CD4-positive, CD25-positive, alpha-beta regulatory T cell (primary cell): ENCODE data around the gene MYO1A. TPM values are rescaled to one million over a fixed set of nuclear protein-coding genes. Genes with fewer than 3 reads are reported as not detected.

Experiments
- ATAC-seq, 2 donors: fragments of 150-1000 bp; cut with Tn5 transposase; one replicate each; pipeline ENCODE4 v1.10.0; 2021; ENCODE audit warnings: low read depth in 2 of 2, moderate number of reproducible peaks in 2 of 2, moderate library complexity in 1 of 2
- DNase-seq, 3 donors: peaks; one replicate each; pipeline versions ENCODE4 v3.0.0 to v3.0.0-alpha.2; 2012 to 2022; ENCODE audit warnings: mixed read lengths in 1 of 3
- H3K27ac ChIP-seq: one replicate; pipeline ENCODE4 v1.7.0; 2013; ENCODE audit warnings: mild to moderate bottlenecking, low read length; ENCODE audit not compliant: insufficient read depth, poor library complexity, severe bottlenecking
- H3K27me3 ChIP-seq: one replicate; pipeline ENCODE4 v1.7.0; 2013; ENCODE audit warnings: low read length; ENCODE audit not compliant: control insufficient read depth, insufficient read depth
- H3K36me3 ChIP-seq: one replicate; pipeline ENCODE4 v1.7.0; 2013; ENCODE audit warnings: mild to moderate bottlenecking, low read length, moderate library complexity; ENCODE audit not compliant: control insufficient read depth, insufficient read depth
- H3K4me1 ChIP-seq: 2 replicates; pipeline ENCODE4 v1.7.0; 2013; ENCODE audit warnings: mild to moderate bottlenecking, low read length; ENCODE audit not compliant: insufficient read depth, control insufficient read depth, poor library complexity, severe bottlenecking
- H3K4me3 ChIP-seq: one replicate; pipeline ENCODE4 v1.7.0; 2013; ENCODE audit warnings: low read depth, mild to moderate bottlenecking, low read length, moderate library complexity
- H3K9me3 ChIP-seq, 2 experiments: 1 replicate in 1 of 2; 2 replicates in 1 of 2; pipeline ENCODE4 v1.7.0; 2013; ENCODE audit warnings: low read length in 2 of 2, mild to moderate bottlenecking in 1 of 2, moderate library complexity in 1 of 2; ENCODE audit not compliant: control insufficient read depth in 2 of 2
- H3K27ac Mint-ChIP-seq, 3 donors: one replicate each; pipeline ENCODE4 v1.8.0; 2020 to 2022; ENCODE audit warnings: mild to moderate bottlenecking in 3 of 3, mixed read lengths in 3 of 3, moderate library complexity in 2 of 3
- H3K27me3 Mint-ChIP-seq: one replicate; pipeline ENCODE4 v1.8.0; 2022; ENCODE audit warnings: mild to moderate bottlenecking, mixed read lengths
- H3K36me3 Mint-ChIP-seq: one replicate; pipeline ENCODE4 v1.8.0; 2020; ENCODE audit warnings: mixed read lengths
- H3K4me1 Mint-ChIP-seq, 4 donors: one replicate each; pipeline ENCODE4 v1.8.0; 2020 to 2022; ENCODE audit warnings: mixed read lengths in 4 of 4, mild to moderate bottlenecking in 1 of 4
- H3K4me3 Mint-ChIP-seq, 4 donors: one replicate each; pipeline ENCODE4 v1.8.0; 2020 to 2022; ENCODE audit warnings: mild to moderate bottlenecking in 4 of 4, mixed read lengths in 4 of 4, moderate library complexity in 3 of 4
- H3K9me3 Mint-ChIP-seq, 7 donors: one replicate each; pipeline ENCODE4 v1.8.0; 2020 to 2022; ENCODE audit warnings: mixed read lengths in 7 of 7, mild to moderate bottlenecking in 3 of 7, moderate library complexity in 2 of 7
- polyA plus RNA-seq, 4 donors: library from polyadenylated mRNA; unstranded; fragments of 300-500 nt; fragmentation: Illumina TruSeq; gene quantifications; one replicate each; pipeline ENCODE4 v1.2.3, GENCODE V29; 2021
- total RNA-seq: library from RNA; stranded (reverse); gene quantifications from one replicate; pipeline ENCODE4 v1.2.3, GENCODE V29; 2022

MYO1A gene
- total and polyA plus RNA-seq, 5 donors from 2014 or later = 0.32 to 0.38 TPM; not detected in 3

GRCh38 chr12:57008178-57008577, 41.8 kb downstream of the MYO1A start:
- Histone ChIP-seq H3K27me3 (no peaks in the 10 kb centered on the region), H3K4me1 (peaks cover 22% of the 10 kb centered on the region), H3K27ac (no peak overlapping the region), H3K4me3 (no peak overlapping the region), H3K36me3 (peaks cover 14% of the 10 kb centered on the region), H3K9me3 (no peaks in the 10 kb centered on the region)
- DNase-seq (peak in 2 of 3 donors; percentile 64 to 82), ATAC-seq (peak; percentile 40 to 45)
- peak overlapping the region in 2 of 3 donors; percentile 16 to 96 for H3K27ac Mint-ChIP-seq
- H3K9me3 Mint-ChIP-seq = no peaks in the 10 kb centered on the region
- H3K36me3 Mint-ChIP-seq = peaks cover 12% of the 10 kb centered on the region
- H3K27me3 Mint-ChIP-seq = peaks cover 4% of the 10 kb centered on the region
- H3K4me3 Mint-ChIP-seq = peak overlapping the region; percentile 74 to 98 (median 78)
- H3K4me1 Mint-ChIP-seq = peaks cover 22 to 72% (median 27%) of the 10 kb centered on the region in 4 donors

GRCh38 chr12:57006809-57007475, 43.0 kb downstream of the MYO1A start:
- no peak for ATAC-seq
- peak in 1 of 3 donors; percentile 18 for DNase-seq

DNA sequence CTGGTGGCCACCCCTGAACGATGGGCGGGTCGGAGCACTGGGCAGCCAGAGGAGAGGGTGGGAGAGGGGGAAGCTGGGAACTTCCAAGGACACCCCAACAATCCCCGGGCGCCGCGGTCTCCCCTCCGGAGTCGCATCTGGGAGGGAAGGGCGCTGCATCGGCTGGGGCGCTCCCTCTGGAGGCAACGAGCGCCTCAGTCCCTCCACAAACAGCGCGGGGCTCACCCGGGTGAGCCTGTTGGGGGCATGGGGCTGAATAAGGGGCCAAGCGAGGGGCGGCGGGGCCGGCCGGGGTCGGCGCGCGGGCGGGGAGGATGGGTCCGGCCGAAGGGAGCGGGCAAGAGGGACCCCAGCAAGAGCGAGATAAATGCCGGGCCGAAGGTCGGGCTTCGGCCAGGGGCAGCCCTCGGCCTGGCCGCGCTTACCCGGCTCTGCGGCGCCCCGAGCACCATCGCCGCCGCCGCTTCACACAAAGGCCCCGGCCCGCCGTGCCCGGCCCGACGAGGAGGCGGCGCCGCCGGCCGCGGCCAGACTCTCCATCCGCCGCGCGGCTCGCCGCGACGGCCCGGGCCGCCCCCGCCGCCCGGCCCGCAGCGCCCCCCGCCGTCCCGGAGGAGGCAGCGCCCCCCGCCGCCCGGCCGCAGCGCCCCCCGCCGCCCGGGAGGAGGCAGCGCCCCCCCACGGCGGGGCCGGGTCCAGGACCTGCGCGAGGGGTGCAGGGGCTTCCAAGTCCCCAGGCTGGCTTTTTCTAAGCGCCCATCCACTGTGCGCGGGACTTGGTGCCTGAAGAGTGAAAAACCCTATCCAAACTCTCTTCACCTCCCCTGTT, 43.7 kb downstream of the MYO1A start, which contains the start of gene ZBTB39:
TSS of gene ZBTB39 (minus strand) at position 567 of the 829 bp plus-strand sequence. CDS start 1,629 bp downstream, outside the sequence.
- Histone ChIP-seq H3K9me3 (no peaks in the 10 kb centered on the region), H3K36me3 (peaks cover 24% of the 10 kb centered on the region), H3K27ac (peak within 1 kb of the TSS; percentile 56), H3K4me3 (peak within 1 kb of the TSS; percentile 71), H3K4me1 (peaks cover 27% of the 10 kb centered on the region), H3K27me3 (no peaks in the 10 kb centered on the region)
- Mint-ChIP-seq H3K9me3 (no peaks in the 10 kb centered on the region), H3K27ac (peak within 1 kb of the TSS; percentile 85 to 96 (median 95)), H3K36me3 (peaks cover 25% of the 10 kb centered on the region), H3K27me3 (peaks cover 4% of the 10 kb centered on the region), H3K4me3 (peak within 1 kb of the TSS; percentile 93 to 98 (median 96)), H3K4me1 (peaks cover 17 to 70% (median 24%) of the 10 kb centered on the region in 4 donors)
- peak; percentile 54 to 66 (median 63) for DNase-seq
- peak; percentile 84 to 87 for ATAC-seq

More at GRCh38 chr12:57006809-57007475, 43.0 kb downstream of the MYO1A start:
- Histone ChIP-seq H3K36me3 (peaks cover 24% of the 10 kb centered on the region), H3K9me3 (no peaks in the 10 kb centered on the region), H3K4me1 (peaks cover 22% of the 10 kb centered on the region), H3K27me3 (no peaks in the 10 kb centered on the region), H3K4me3 (peak overlapping the region; percentile 47), H3K27ac (peak overlapping the region; percentile 53)
- Mint-ChIP-seq H3K27me3 (peaks cover 4% of the 10 kb centered on the region), H3K9me3 (no peaks in the 10 kb centered on the region), H3K36me3 (peaks cover 21% of the 10 kb centered on the region), H3K27ac (peak overlapping the region; percentile 84 to 96 (median 95)), H3K4me1 (peaks cover 22 to 70% (median 27%) of the 10 kb centered on the region in 4 donors), H3K4me3 (peak overlapping the region; percentile 90 to 98 (median 94))

GRCh38 chr12:57004651-57005050, 45.3 kb downstream of the MYO1A start:
- peaks cover 25% of the 10 kb centered on the region for H3K36me3 Mint-ChIP-seq
- no peaks in the 10 kb centered on the region for H3K9me3 ChIP-seq

DNA sequence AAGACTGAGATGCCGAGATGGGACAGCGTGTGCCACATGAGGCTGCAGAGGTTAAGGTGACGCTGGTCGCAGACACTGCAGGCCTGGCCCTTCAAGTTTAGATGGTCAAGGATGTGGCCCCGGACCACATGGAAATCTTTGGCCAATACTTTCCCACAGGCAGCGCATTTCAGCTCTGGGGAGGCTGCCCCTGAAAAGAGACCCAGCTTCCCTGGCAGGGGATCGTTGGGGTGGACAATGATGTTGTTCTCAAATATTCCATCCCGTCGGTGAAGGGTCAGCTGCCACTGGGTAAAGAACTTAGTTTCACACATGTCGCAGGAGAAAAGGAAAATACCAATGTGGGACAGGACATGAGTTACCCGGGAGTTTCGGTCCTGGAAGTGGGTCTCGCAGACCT, 46.5 kb downstream of the MYO1A start:
- Mint-ChIP-seq H3K27ac (no peak overlapping the region), H3K27me3 (no peaks in the 10 kb centered on the region), H3K9me3 (no peaks in the 10 kb centered on the region), H3K4me3 (no peak overlapping the region), H3K36me3 (peaks cover 27% of the 10 kb centered on the region), H3K4me1 (peaks cover 29 to 83% (median 44%) of the 10 kb centered on the region in 4 donors)
- Histone ChIP-seq H3K27me3 (no peaks in the 10 kb centered on the region), H3K4me3 (no peak overlapping the region), H3K36me3 (peaks cover 31% of the 10 kb centered on the region), H3K9me3 (no peaks in the 10 kb centered on the region), H3K27ac (no peak overlapping the region), H3K4me1 (peaks cover 41% of the 10 kb centered on the region)
- ATAC-seq (no peak), DNase-seq (no peak)

More at GRCh38 chr12:57004651-57005050, 45.3 kb downstream of the MYO1A start:
- Histone ChIP-seq H3K27ac (no peak overlapping the region), H3K4me1 (peaks cover 33% of the 10 kb centered on the region), H3K36me3 (peaks cover 31% of the 10 kb centered on the region), H3K27me3 (no peaks in the 10 kb centered on the region), H3K4me3 (peak overlapping the region; percentile 71)
- Mint-ChIP-seq H3K9me3 (no peaks in the 10 kb centered on the region), H3K27ac (peak overlapping the region in 1 of 3 donors; percentile 36), H3K4me1 (peaks cover 22 to 76% (median 33%) of the 10 kb centered on the region in 4 donors), H3K4me3 (peak overlapping the region in 3 of 4 donors; percentile 93 to 98 (median 95)), H3K27me3 (no peaks in the 10 kb centered on the region)
- DNase-seq (no peak), ATAC-seq (no peak)

GRCh38 chr12:57001448-57001906, 48.5 kb downstream of the MYO1A start:
- Mint-ChIP-seq H3K27ac (peak overlapping the region; percentile 55 to 75 (median 72)), H3K4me1 (peaks cover 24 to 69% (median 43%) of the 10 kb centered on the region in 4 donors), H3K36me3 (peaks cover 38% of the 10 kb centered on the region), H3K27me3 (no peaks in the 10 kb centered on the region), H3K4me3 (peak overlapping the region in 1 of 4 donors; percentile 36), H3K9me3 (no peaks in the 10 kb centered on the region)
- Histone ChIP-seq H3K36me3 (peaks cover 35% of the 10 kb centered on the region), H3K27me3 (no peaks in the 10 kb centered on the region), H3K9me3 (no peaks in the 10 kb centered on the region), H3K4me3 (no peak overlapping the region), H3K4me1 (peaks cover 30% of the 10 kb centered on the region), H3K27ac (no peak overlapping the region)
- DNase-seq (peak; percentile 57 to 75 (median 61)), ATAC-seq (peak; percentile 29 to 50)

DNA sequence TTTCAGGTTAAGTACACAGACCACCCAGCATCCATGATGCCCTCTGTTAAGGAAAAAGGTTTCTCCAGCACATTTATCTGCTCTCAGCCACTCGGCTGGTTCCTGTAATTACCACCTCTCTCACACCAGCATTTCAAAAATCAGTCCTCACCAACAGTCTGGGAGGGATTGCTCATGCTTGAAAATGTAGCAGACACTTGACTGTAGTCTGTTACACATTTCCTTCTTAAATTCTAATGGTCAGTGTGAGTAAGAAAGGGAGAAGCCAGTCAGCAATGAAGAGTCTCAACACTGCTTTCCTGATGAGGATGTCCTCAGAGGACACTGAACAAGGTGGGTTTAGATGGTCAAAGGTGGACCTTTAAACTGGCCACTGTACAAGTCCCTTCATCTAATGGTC, 49.5 kb downstream of the MYO1A start:
- Histone ChIP-seq H3K4me1 (peaks cover 22% of the 10 kb centered on the region), H3K27ac (no peak overlapping the region), H3K4me3 (no peak overlapping the region), H3K27me3 (no peaks in the 10 kb centered on the region), H3K36me3 (peaks cover 35% of the 10 kb centered on the region), H3K9me3 (no peaks in the 10 kb centered on the region)
- H3K4me3 Mint-ChIP-seq = no peak overlapping the region
- H3K27me3 Mint-ChIP-seq = no peaks in the 10 kb centered on the region
- H3K36me3 Mint-ChIP-seq = peaks cover 46% of the 10 kb centered on the region
- peaks cover 19 to 63% (median 38%) of the 10 kb centered on the region in 4 donors for H3K4me1 Mint-ChIP-seq
- no peaks in the 10 kb centered on the region for H3K9me3 Mint-ChIP-seq
- ATAC-seq = no peak
- no peak for DNase-seq
- H3K27ac Mint-ChIP-seq = peak overlapping the region in 1 of 3 donors; percentile 41
